CD4-positive, alpha-beta T cell (primary cell): ENCODE measurements around the gene SLC22A6. TPM values are rescaled to one million over a fixed set of nuclear protein-coding genes. Genes with fewer than 3 reads are reported as not detected.

Experiments
- ATAC-seq: fragments of 200-7000 bp; cut with Tn5 transposase; one replicate; pipeline ENCODE4 v1.10.0; 2022; ENCODE audit warnings: mild to moderate bottlenecking; ENCODE audit not compliant: poor library complexity
- CTCF ChIA-PET: fragments of 350-600 bp; sonication (Branson Sonifier 250); formaldehyde crosslinking; loops from one replicate; lab custom pipeline; 2021; ENCODE audit warnings: antibody characterized with exemption, inconsistent platforms; lab: Charles Lee
- POLR2A ChIA-PET: fragments of 350-600 bp; sonication (Branson Sonifier 250); formaldehyde crosslinking; loops from one replicate; lab custom pipeline; 2021; ENCODE audit warnings: antibody characterized with exemption, inconsistent platforms; lab: Charles Lee
- DNase-seq, 14 experiments: peaks; one replicate each; pipeline ENCODE4 v3.0.0-alpha.2; 2013 to 2020; ENCODE audit warnings: mixed read lengths in 2 of 14
- H3K27ac ChIP-seq, 2 donors: one replicate each; pipeline versions ENCODE4 v1.5.1 to v1.7.0; 2013; ENCODE audit warnings: low read length in 2 of 2, low read depth in 1 of 2, mild to moderate bottlenecking in 1 of 2
- H3K27me3 ChIP-seq, 2 experiments: 1 replicate in 1 of 2; 2 replicates in 1 of 2; pipeline versions ENCODE4 v1.6.1 to v1.7.0; 2013; ENCODE audit warnings: low read length in 2 of 2, control low read depth in 1 of 2, mild to moderate bottlenecking in 1 of 2, moderate library complexity in 1 of 2; ENCODE audit not compliant: insufficient read depth in 2 of 2, control insufficient read depth in 1 of 2
- H3K36me3 ChIP-seq: one replicate; pipeline ENCODE4 v1.6.1; 2013; ENCODE audit warnings: low read length, control low read depth; ENCODE audit not compliant: insufficient read depth
- H3K4me1 ChIP-seq: one replicate; pipeline ENCODE4 v1.6.1; 2013; ENCODE audit warnings: low read length, control low read depth; ENCODE audit not compliant: insufficient read depth
- H3K4me3 ChIP-seq: one replicate; pipeline ENCODE4 v1.5.1; 2013; ENCODE audit warnings: mild to moderate bottlenecking, low read length, moderate library complexity
- H3K9me3 ChIP-seq, 2 experiments: 1 replicate in 1 of 2; 2 replicates in 1 of 2; pipeline versions ENCODE4 v1.6.1 to v1.7.0; 2013; ENCODE audit warnings: low read length in 2 of 2, mild to moderate bottlenecking in 2 of 2, control low read depth in 1 of 2, moderate library complexity in 1 of 2; ENCODE audit not compliant: control insufficient read depth in 1 of 2, insufficient read depth in 1 of 2
- H3K27ac Mint-ChIP-seq: one replicate; pipeline ENCODE4 v1.8.0; 2020; ENCODE audit warnings: mixed read lengths
- H3K27me3 Mint-ChIP-seq: one replicate; pipeline ENCODE4 v1.8.0; 2021; ENCODE audit warnings: mixed read lengths
- H3K36me3 Mint-ChIP-seq: one replicate; pipeline ENCODE4 v1.8.0; 2021; ENCODE audit warnings: low read depth, mixed read lengths
- H3K4me1 Mint-ChIP-seq: one replicate; pipeline ENCODE4 v1.8.0; 2021; ENCODE audit warnings: low read depth, mixed read lengths
- H3K4me3 Mint-ChIP-seq: one replicate; pipeline ENCODE4 v1.8.0; 2020; ENCODE audit warnings: mild to moderate bottlenecking, mixed read lengths
- H3K9me3 Mint-ChIP-seq: one replicate; pipeline ENCODE4 v1.8.0; 2020; ENCODE audit warnings: mixed read lengths
- intact Hi-C, 2 experiments: fragments of 100-400 bp; cut with DNase I in 1 of 2; cut with micrococcal nuclease in 1 of 2; formaldehyde crosslinking; loops; one replicate each; pipeline versions ENCODE4 v1.15.1 to v1.9.0; 2023 to 2025; cut with DNase I, micrococcal nuclease
- total RNA-seq, 174 experiments: library from RNA in 2 of 174; stranded (reverse) in 2 of 174; gene quantifications; one replicate each; pipeline ENCODE4 v1.2.3 and lab custom pipeline; 2021 to 2026
- TF ChIP-seq, protein P1 (sequence below): fragments of 200-600 bp; IDR thresholded peaks from one replicate; pipeline ENCODE4 v1.8.0; 2022; ENCODE audit warnings: antibody characterized with exemption, mild to moderate bottlenecking

Gene SLC22A6
- total RNA-seq, 2 experiments from 2014 or later, result not detected

DNA sequence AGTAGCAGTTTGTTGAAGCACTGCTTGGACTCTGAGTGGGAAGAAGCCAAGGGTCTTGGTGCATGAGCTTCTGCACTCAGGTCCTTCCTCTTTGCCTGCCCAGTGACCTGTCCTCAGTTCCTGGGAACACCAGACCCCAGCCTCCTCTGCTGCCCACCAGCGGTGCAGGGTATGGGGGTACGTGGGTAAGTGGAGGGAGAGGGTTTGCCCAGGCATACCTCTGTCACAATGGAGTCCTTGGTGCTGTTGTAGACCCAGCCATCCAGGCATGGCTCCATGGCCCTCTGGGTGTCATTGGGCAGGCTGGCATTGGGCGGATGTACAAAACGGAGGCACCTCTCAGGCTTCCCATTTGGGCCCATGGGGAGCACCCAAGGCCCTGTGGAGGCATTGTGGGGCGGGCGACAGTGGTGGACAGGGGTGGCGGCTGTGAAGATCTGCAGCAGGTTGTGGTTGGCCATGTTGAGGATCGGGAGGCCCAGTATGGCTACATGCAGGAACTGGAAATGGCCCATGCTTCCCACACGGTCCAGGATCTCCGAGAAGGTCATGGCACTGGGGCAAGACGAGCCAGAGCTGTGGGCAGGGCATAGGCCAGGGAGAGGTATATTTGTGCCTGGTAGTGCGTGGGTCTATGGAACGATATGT, 29.8 kb upstream of the SLC22A6 start:
- TF ChIP-seq, protein P1, sequence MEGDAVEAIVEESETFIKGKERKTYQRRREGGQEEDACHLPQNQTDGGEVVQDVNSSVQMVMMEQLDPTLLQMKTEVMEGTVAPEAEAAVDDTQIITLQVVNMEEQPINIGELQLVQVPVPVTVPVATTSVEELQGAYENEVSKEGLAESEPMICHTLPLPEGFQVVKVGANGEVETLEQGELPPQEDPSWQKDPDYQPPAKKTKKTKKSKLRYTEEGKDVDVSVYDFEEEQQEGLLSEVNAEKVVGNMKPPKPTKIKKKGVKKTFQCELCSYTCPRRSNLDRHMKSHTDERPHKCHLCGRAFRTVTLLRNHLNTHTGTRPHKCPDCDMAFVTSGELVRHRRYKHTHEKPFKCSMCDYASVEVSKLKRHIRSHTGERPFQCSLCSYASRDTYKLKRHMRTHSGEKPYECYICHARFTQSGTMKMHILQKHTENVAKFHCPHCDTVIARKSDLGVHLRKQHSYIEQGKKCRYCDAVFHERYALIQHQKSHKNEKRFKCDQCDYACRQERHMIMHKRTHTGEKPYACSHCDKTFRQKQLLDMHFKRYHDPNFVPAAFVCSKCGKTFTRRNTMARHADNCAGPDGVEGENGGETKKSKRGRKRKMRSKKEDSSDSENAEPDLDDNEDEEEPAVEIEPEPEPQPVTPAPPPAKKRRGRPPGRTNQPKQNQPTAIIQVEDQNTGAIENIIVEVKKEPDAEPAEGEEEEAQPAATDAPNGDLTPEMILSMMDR, result no peak
- no peak overlapping the region for H3K4me3 ChIP-seq
- Mint-ChIP-seq H3K27me3 (peaks cover 34% of the 10 kb centered on the region), H3K9me3 (no peaks in the 10 kb centered on the region), H3K27ac (no peak overlapping the region), H3K36me3 (no peaks in the 10 kb centered on the region), H3K4me1 (no peaks in the 10 kb centered on the region), H3K4me3 (no peak overlapping the region)
- no peaks in the 10 kb centered on the region for H3K4me1 ChIP-seq
- H3K27ac ChIP-seq, result no peak overlapping the region
- no peak for ATAC-seq
- H3K27me3 ChIP-seq, result peaks cover 0 to 7% of the 10 kb centered on the region in 2 experiments
- no peaks in the 10 kb centered on the region for H3K36me3 ChIP-seq
- no peaks in the 10 kb centered on the region for H3K9me3 ChIP-seq
- CTCF ChIA-PET, result no interaction called here
- POLR2A ChIA-PET, result no interaction called here
- intact Hi-C loops, result no loop called here
- no peak for DNase-seq

DNA sequence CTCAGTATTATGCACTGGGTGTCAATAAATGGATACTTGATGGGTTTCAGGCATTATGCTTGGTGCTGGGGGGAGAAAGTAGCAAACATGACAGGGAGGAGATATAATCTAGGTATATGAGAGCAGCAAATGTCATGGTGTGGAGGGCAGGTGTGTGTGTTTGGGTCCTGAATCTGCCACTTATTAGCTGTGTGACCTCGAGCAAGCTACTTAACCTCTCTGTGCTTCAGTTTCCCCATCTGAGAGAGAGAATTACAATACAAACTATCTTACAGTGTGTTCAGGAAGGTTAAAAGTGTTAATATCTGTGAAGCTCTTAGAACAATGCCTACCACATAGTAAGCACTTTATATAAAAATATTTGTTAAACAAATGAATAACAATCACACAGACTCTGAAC, 28.1 kb upstream of the SLC22A6 start:
- no peak overlapping the region for H3K27ac Mint-ChIP-seq
- ChIA-PET CTCF (no interaction called here), POLR2A (no interaction called here)
- TF ChIP-seq, protein P1, result no peak
- DNase-seq (no peak), ATAC-seq (no peak)
- intact Hi-C loops, result no loop called here
- no peak overlapping the region for H3K27ac ChIP-seq
- H3K9me3 Mint-ChIP-seq, result no peaks in the 10 kb centered on the region
- no peak overlapping the region for H3K4me3 ChIP-seq
- no peaks in the 10 kb centered on the region for H3K36me3 ChIP-seq
- no peaks in the 10 kb centered on the region for H3K4me1 ChIP-seq
- H3K27me3 ChIP-seq, result peaks cover 0 to 7% of the 10 kb centered on the region in 2 experiments
- H3K27me3 Mint-ChIP-seq, result peaks cover 22% of the 10 kb centered on the region
- H3K36me3 Mint-ChIP-seq, result no peaks in the 10 kb centered on the region
- H3K9me3 ChIP-seq, result no peaks in the 10 kb centered on the region
- H3K4me3 Mint-ChIP-seq, result no peak overlapping the region
- H3K4me1 Mint-ChIP-seq, result no peaks in the 10 kb centered on the region

- no peaks in the 10 kb centered on the region for H3K9me3 Mint-ChIP-seq
- Histone ChIP-seq H3K27me3 (peaks cover 0 to 3% of the 10 kb centered on the region in 2 experiments), H3K4me1 (no peaks in the 10 kb centered on the region), H3K9me3 (no peaks in the 10 kb centered on the region), H3K4me3 (no peak overlapping the region), H3K27ac (no peak overlapping the region), H3K36me3 (no peaks in the 10 kb centered on the region)
- TF ChIP-seq, protein P1, result no peak
- no peaks in the 10 kb centered on the region for H3K4me1 Mint-ChIP-seq
- POLR2A ChIA-PET, result no interaction called here
- no peak overlapping the region for H3K27ac Mint-ChIP-seq
- H3K36me3 Mint-ChIP-seq, result no peaks in the 10 kb centered on the region
- intact Hi-C loops, result no loop called here
- CTCF ChIA-PET, result no interaction called here
- ATAC-seq (no peak), DNase-seq (no peak)
- H3K27me3 Mint-ChIP-seq, result peaks cover 17% of the 10 kb centered on the region
- no peak overlapping the region for H3K4me3 Mint-ChIP-seq
These were observed 27.7 kb upstream of the SLC22A6 start for GRCh38 chr11:63012430-63012829.
